B cell (primary cell): ENCODE measurements around the gene LCN12. TPM values are rescaled to one million over a fixed set of nuclear protein-coding genes. Genes with fewer than 3 reads are reported as not detected.

Experiments
- ATAC-seq: fragments of 200-7000 bp; cut with Tn5 transposase; one replicate; pipeline ENCODE4 v1.10.0; 2021; ENCODE audit warnings: low read depth, mild to moderate bottlenecking, moderate number of reproducible peaks, moderate library complexity
- CTCF ChIA-PET: fragments of 350-600 bp; sonication (Branson Sonifier 250); formaldehyde crosslinking; loops from one replicate; lab custom pipeline; 2021; ENCODE audit warnings: antibody characterized with exemption, inconsistent platforms; lab: Charles Lee
- POLR2A ChIA-PET: fragments of 350-600 bp; sonication (Branson Sonifier 250); formaldehyde crosslinking; loops from one replicate; lab custom pipeline; 2021; ENCODE audit warnings: antibody characterized with exemption; lab: Charles Lee
- DNase-seq: peaks from one replicate; pipeline ENCODE4 v3.0.0; 2013
- H2AFZ ChIP-seq: 2 replicates; pipeline ENCODE4 v1.6.1; 2012; ENCODE audit warnings: mild to moderate bottlenecking, low read depth, low read length; ENCODE audit not compliant: insufficient read depth, poor library complexity, severe bottlenecking
- H3K27ac ChIP-seq, 2 donors: 1 replicate in 1 of 2; 2 replicates in 1 of 2; pipeline ENCODE4 v1.5.1; 2012 to 2013; ENCODE audit warnings: low read length in 2 of 2, mild to moderate bottlenecking in 2 of 2, moderate library complexity in 1 of 2
- H3K27me3 ChIP-seq, 4 experiments: fragments of 200-600 bp in 1 of 4; sonication (generic) in 1 of 4; replicated peaks in 1 of 4; 1 replicate in 2 of 4; 2 replicates in 2 of 4; pipeline versions ENCODE4 v1.6.1 to v1.7.0; 2013 to 2016; ENCODE audit warnings: low read length in 3 of 4, mild to moderate bottlenecking in 2 of 4, mixed read lengths in 1 of 4, moderate library complexity in 1 of 4; ENCODE audit not compliant: insufficient read depth in 4 of 4, control insufficient read depth in 3 of 4; ENCODE audit errors: control extremely low read depth in 1 of 4
- H3K36me3 ChIP-seq, 2 experiments: replicated peaks in 1 of 2; 1 replicate in 1 of 2; 2 replicates in 1 of 2; pipeline versions ENCODE4 v1.6.1 to v1.7.1; 2013; ENCODE audit warnings: low read length in 1 of 2; ENCODE audit not compliant: insufficient read depth in 2 of 2, control insufficient read depth in 1 of 2; ENCODE audit errors: control extremely low read depth in 1 of 2, extremely low read depth in 1 of 2
- H3K4me1 ChIP-seq, 2 donors: fragments of 200-600 bp in 1 of 2; sonication (generic) in 1 of 2; 1 replicate in 1 of 2; 2 replicates in 1 of 2; pipeline versions ENCODE4 v1.5.1 to v1.6.1; 2013 to 2017; ENCODE audit warnings: low read length in 2 of 2; ENCODE audit not compliant: control insufficient read depth in 2 of 2, insufficient read depth in 2 of 2
- H3K4me2 ChIP-seq: replicated peaks from 2 replicates; pipeline ENCODE3; 2012; ENCODE audit warnings: mild to moderate bottlenecking, low read depth, low read length; ENCODE audit not compliant: poor library complexity, severe bottlenecking
- H3K4me3 ChIP-seq, 5 experiments: fragments of 200-600 bp in 1 of 5; sonication (generic) in 1 of 5; 1 replicate in 3 of 5; 2 replicates in 2 of 5; pipeline versions ENCODE4 v1.5.1 to v1.7.0; 2011 to 2016; ENCODE audit warnings: low read length in 4 of 5, mild to moderate bottlenecking in 4 of 5, low read depth in 2 of 5, control low read depth in 1 of 5, moderate library complexity in 1 of 5; ENCODE audit not compliant: insufficient read depth in 1 of 5; ENCODE audit errors: control extremely low read depth in 1 of 5, extremely low read depth in 1 of 5
- H3K79me2 ChIP-seq: fragments of 200-600 bp; sonication (generic); one replicate; pipeline ENCODE4 v1.6.0; 2016; ENCODE audit warnings: low read length; ENCODE audit not compliant: control insufficient read depth, insufficient read depth
- H3K9ac ChIP-seq: fragments of 200-600 bp; sonication (generic); 2 replicates; pipeline ENCODE4 v1.6.1; 2017; ENCODE audit warnings: mild to moderate bottlenecking, low read length, moderate library complexity
- H3K9me3 ChIP-seq, 3 donors: one replicate each; pipeline versions ENCODE4 v1.6.1 to v1.7.1; 2013; ENCODE audit warnings: low read length in 2 of 3; ENCODE audit not compliant: control insufficient read depth in 2 of 3, insufficient read depth in 1 of 3; ENCODE audit errors: control extremely low read depth in 1 of 3
- H4K20me1 ChIP-seq: 2 replicates; pipeline ENCODE4 v1.6.0; 2012; ENCODE audit warnings: mild to moderate bottlenecking, low read length; ENCODE audit not compliant: insufficient read depth, control insufficient read depth, poor library complexity, severe bottlenecking
- H3K27ac Mint-ChIP-seq: one replicate; pipeline ENCODE4 v1.8.0; 2021; ENCODE audit warnings: mixed read lengths
- H3K27me3 Mint-ChIP-seq: one replicate; pipeline ENCODE4 v1.8.0; 2021; ENCODE audit warnings: mixed read lengths
- H3K4me1 Mint-ChIP-seq: one replicate; pipeline ENCODE4 v1.8.0; 2021; ENCODE audit warnings: mixed read lengths
- H3K4me3 Mint-ChIP-seq: one replicate; pipeline ENCODE4 v1.8.0; 2021; ENCODE audit warnings: mixed read lengths
- H3K9me3 Mint-ChIP-seq: one replicate; pipeline ENCODE4 v1.8.0; 2022; ENCODE audit warnings: mixed read lengths; ENCODE audit not compliant: insufficient read depth
- EZH2 ChIP-seq: IDR thresholded peaks from 2 replicates; pipeline ENCODE4 v1.6.1; 2012; ENCODE audit warnings: borderline replicate concordance, low read depth, mild to moderate bottlenecking, moderate library complexity, low read length; ENCODE audit not compliant: insufficient read depth, poor library complexity, severe bottlenecking
- WGBS: methylation state at CpG from one replicate; pipeline ENCODE4 v1.1.5; 2013; ENCODE audit warnings: missing lambda C conversion rate; ENCODE audit not compliant: insufficient coverage; 5-methylcytosine and 5-hydroxymethylcytosine counted together
- intact Hi-C: fragments of 100-400 bp; cut with micrococcal nuclease; formaldehyde crosslinking; loops from one replicate; pipeline ENCODE4 v1.10.0; 2022
- polyA plus RNA-seq: library from polyadenylated mRNA; depleted of rRNA; stranded (reverse); fragments of >200 nt; gene quantifications from 2 replicates; pipeline ENCODE4 v1.2.3, GENCODE V29; 2012
- total RNA-seq, 2 donors: library from RNA; stranded (reverse); fragments of 120-200 nt in 1 of 2; gene quantifications; 1 replicate in 1 of 2; 2 replicates in 1 of 2; pipeline versions ENCODE4 v1.2.3 to v1.2.4, GENCODE V29; 2013 to 2022
- TF ChIP-seq, protein P1 (sequence below): fragments of 200-600 bp; IDR thresholded peaks from one replicate; pipeline ENCODE4 v1.8.0; 2022; ENCODE audit warnings: antibody characterized with exemption, mild to moderate bottlenecking

LCN12 gene
- total and polyA plus RNA-seq, 2 donors (not counting 1 experiment from before 2014, with no cell fraction given): 2.4 to 2.6 TPM

DNA sequence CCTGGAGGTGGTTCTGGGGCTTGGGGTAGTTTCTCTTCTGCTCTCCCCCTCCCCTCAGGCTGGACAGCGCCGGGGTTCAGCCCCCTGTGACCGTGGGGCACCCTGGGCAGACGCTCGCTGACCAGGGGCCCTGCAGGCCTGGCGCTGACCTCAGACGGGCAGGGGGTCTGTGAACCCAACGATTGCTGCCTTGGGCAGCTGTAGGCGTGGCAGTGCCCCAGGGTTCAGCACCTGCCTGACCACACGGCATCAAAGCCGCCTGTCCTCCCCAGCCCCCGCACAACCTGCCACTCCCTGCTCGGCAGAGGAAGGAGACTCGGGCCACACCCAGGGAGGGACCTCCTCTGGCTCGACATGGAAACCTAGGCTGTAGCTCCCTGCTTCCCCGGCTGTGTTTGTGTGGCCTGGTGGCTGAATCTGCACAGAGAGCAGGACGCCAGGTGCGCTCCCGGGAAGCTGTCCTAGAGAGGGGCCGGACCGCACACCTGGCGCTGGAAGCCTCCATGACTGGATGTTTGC is 12.2 kb downstream of the LCN12 start:
- no peaks in the 10 kb centered on the region for H4K20me1 ChIP-seq
- POLR2A ChIA-PET: no interaction called here
- H3K4me1 Mint-ChIP-seq: peaks cover 11% of the 10 kb centered on the region
- peaks cover 0 to 4% (median under 1%) of the 10 kb centered on the region in 4 experiments for H3K27me3 ChIP-seq
- TF ChIP-seq, protein P1, sequence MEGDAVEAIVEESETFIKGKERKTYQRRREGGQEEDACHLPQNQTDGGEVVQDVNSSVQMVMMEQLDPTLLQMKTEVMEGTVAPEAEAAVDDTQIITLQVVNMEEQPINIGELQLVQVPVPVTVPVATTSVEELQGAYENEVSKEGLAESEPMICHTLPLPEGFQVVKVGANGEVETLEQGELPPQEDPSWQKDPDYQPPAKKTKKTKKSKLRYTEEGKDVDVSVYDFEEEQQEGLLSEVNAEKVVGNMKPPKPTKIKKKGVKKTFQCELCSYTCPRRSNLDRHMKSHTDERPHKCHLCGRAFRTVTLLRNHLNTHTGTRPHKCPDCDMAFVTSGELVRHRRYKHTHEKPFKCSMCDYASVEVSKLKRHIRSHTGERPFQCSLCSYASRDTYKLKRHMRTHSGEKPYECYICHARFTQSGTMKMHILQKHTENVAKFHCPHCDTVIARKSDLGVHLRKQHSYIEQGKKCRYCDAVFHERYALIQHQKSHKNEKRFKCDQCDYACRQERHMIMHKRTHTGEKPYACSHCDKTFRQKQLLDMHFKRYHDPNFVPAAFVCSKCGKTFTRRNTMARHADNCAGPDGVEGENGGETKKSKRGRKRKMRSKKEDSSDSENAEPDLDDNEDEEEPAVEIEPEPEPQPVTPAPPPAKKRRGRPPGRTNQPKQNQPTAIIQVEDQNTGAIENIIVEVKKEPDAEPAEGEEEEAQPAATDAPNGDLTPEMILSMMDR: no peak
- no peak for TF ChIP-seq EZH2
- WGBS: 80% methylated on average over 21 of the region's 22 CpGs
- DNase-seq: no peak
- no peaks in the 10 kb centered on the region for H3K79me2 ChIP-seq
- no peak overlapping the region for H3K4me2 ChIP-seq
- peaks cover 5 to 10% of the 10 kb centered on the region in 2 donors for H3K4me1 ChIP-seq
- H3K9me3 Mint-ChIP-seq: no peaks in the 10 kb centered on the region
- peaks cover 5% of the 10 kb centered on the region for H3K27me3 Mint-ChIP-seq
- intact Hi-C loops: no loop called here
- peaks cover 0 to under 1% (median 0%) of the 10 kb centered on the region in 3 donors for H3K9me3 ChIP-seq
- no peak overlapping the region for H3K9ac ChIP-seq
- H3K36me3 ChIP-seq: no peaks in the 10 kb centered on the region
- no peak overlapping the region for H3K27ac Mint-ChIP-seq
- no peak overlapping the region for H2AFZ ChIP-seq
- no peak overlapping the region for H3K4me3 ChIP-seq
- CTCF ChIA-PET: interaction anchor here (0.7 kb wide), 1 partner anchor 158 kb away, joined by 3 read pairs; no protein-coding TSS in a partner anchor
- ATAC-seq: no peak
- no peak overlapping the region for H3K27ac ChIP-seq
- H3K4me3 Mint-ChIP-seq: no peak overlapping the region

DNA sequence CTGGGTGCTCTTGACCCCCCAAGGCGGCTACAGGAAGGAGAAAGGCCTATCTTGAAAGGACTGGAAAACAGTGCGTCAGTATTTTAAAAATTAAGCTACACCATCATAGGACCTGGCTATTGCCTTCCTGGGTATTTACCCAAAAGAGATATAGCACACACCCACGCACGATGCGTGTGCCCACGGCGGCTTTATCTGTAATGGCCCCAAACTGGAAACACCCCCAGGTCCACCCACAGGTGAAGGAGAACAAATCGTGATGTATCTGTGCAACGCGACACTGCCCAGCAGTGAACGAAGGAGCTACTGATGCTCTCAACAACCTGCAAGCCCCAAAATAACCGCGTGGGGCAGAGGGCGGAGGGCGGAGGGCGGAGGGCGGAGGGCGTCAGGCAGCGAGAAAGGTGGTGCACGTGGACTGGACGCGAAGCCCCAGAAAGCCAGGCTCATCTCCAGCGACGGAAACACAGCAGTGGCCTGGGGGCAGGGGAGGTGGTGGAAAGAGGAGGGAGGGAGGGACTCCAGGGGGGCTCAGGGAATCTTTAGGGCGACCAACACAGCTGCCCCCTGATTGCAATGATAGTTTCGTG is 12.9 kb downstream of the LCN12 start:
- H3K9ac ChIP-seq: no peak overlapping the region
- no peaks in the 10 kb centered on the region for H3K79me2 ChIP-seq
- H2AFZ ChIP-seq: no peak overlapping the region
- H3K27me3 ChIP-seq: peaks cover 0 to 4% (median under 1%) of the 10 kb centered on the region in 4 experiments
- ATAC-seq (no peak), DNase-seq (no peak)
- ChIA-PET POLR2A (interaction anchor here (0.7 kb wide), 2 partner anchors 64 to 73 kb away, joined by 3 to 5 read pairs; no protein-coding TSS in a partner anchor), CTCF (interaction anchor here (0.7 kb wide), 1 partner anchor 159 kb away, joined by 3 read pairs; no protein-coding TSS in a partner anchor)
- H3K9me3 ChIP-seq: no peaks in the 10 kb centered on the region
- Mint-ChIP-seq H3K4me3 (no peak overlapping the region), H3K27me3 (peaks cover 5% of the 10 kb centered on the region), H3K4me1 (peaks cover 11% of the 10 kb centered on the region), H3K9me3 (no peaks in the 10 kb centered on the region), H3K27ac (no peak overlapping the region)
- intact Hi-C loops: no loop called here
- 85% methylated on average over 20 of the region's 26 CpGs for WGBS
- no peaks in the 10 kb centered on the region for H3K36me3 ChIP-seq
- no peak overlapping the region for H3K27ac ChIP-seq
- TF ChIP-seq, protein P1: no peak
- no peak for TF ChIP-seq EZH2
- H3K4me3 ChIP-seq: no peak overlapping the region
- no peak overlapping the region for H3K4me2 ChIP-seq
- no peaks in the 10 kb centered on the region for H4K20me1 ChIP-seq
- H3K4me1 ChIP-seq: peaks cover 5 to 10% of the 10 kb centered on the region in 2 donors
